ENCODE data around the gene NDUFA6.

Gene NDUFA6

DNA sequence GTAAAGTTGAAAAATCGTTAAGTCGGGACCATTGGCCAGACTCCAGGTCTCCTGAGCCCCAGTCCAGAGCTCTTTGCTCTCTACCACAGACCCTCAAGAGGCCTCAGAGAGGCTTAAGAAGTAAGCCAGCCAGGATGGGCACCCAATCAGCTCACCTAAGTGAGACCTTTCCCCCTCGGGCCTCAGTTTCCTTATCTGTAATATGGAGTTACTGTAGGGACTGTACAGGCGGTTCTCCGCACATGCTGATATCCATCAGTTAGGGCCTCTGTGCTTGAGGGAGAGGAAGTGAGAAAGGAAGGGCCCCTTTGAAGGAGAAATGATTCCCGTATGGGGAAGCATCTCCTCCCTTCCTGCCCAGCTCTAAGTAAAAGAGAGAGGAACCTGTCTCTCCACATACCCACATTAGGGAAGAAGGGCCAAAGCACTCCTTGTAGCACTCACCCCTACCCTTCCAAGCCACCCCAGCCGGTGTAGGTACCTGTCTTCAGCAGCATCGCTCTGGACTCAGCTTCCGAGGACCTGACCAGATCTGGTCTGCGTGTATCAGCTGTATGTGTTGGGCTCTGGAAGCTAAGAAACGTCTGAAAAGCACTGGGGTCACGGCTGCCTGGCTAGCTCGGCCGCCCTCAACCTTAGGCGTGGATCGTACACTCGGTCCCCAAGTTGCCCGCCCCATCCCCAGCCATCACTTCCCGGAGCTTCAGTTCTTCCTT lies 20.6 kb downstream of the NDUFA6 start:
- Histone ChIP-seq H3K36me3 (ENCODE audit: insufficient read depth, low read length) (no peaks in the 10 kb centered on the region), H3K4me1 (ENCODE audit: insufficient read depth, low read length) (peaks cover 15% of the 10 kb centered on the region), H3K9me3 (ENCODE audit: control insufficient read depth, insufficient read depth, low read length) (no peaks in the 10 kb centered on the region), H3K9ac (ENCODE audit: low read depth, low read length) (peak overlapping the region; percentile 66; the same call in 1 of the 2 replicates)

DNA sequence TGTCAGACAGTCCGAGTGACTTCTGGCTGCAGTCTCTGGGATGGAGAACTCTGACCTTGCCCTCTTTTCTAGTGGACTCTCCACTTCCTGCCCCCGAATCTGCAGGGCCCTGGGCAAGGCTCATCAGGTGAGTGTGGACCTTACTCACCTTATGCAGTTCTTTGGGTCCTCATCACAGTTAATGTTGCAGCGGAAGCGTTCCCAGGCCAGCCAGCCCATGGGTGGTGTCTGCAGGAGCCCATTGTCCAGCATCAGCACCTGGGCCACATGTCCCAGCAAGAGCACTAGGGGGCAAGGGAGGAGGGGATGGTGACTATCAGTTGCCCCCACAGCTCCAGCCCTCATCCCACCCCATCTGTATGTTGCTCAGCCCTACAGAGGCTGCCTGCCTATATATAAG lies 22.3 kb downstream of the NDUFA6 start:
- Histone ChIP-seq H3K4me1 (ENCODE audit: insufficient read depth, low read length) (peaks cover 19% of the 10 kb centered on the region), H3K9me3 (ENCODE audit: control insufficient read depth, insufficient read depth, low read length) (no peaks in the 10 kb centered on the region), H3K9ac (ENCODE audit: low read depth, low read length) (no peak overlapping the region), H3K36me3 (ENCODE audit: insufficient read depth, low read length) (no peaks in the 10 kb centered on the region)

DNA sequence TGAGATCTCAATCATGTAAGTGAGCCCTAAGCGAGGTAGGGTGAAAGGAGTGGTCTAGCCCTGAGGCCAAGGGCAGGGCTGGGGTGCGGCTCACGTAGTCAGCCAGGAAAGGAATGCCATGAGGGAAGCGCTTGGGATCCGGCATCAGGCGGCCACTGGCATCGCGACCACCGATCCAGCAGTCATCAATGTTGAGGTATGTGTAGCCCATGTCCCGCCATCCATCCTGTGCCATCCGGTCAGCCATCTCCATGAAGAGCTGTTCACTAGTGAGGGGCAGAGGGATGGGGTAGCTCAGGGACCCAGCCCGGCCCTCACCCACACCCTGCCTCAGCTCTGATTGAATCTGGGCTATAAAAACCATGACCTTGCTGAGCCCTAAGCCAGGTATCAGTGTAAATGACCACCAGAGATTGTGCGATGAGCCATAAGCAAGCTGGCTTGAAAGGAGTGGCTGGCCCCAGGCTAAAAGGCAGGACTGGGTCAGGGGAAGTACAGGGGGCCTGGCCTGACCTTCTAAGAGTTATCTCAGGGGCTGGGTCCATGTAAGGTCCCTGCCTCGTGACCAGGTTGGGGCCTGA lies 22.8 kb downstream of the NDUFA6 start:
- H3K9ac ChIP-seq (ENCODE audit: low read depth, low read length): no peak overlapping the region
- H3K36me3 ChIP-seq (ENCODE audit: insufficient read depth, low read length): no peaks in the 10 kb centered on the region
- H3K4me1 ChIP-seq (ENCODE audit: insufficient read depth, low read length): peaks cover 19% of the 10 kb centered on the region
- no peaks in the 10 kb centered on the region for H3K9me3 ChIP-seq (ENCODE audit: control insufficient read depth, insufficient read depth, low read length)

DNA sequence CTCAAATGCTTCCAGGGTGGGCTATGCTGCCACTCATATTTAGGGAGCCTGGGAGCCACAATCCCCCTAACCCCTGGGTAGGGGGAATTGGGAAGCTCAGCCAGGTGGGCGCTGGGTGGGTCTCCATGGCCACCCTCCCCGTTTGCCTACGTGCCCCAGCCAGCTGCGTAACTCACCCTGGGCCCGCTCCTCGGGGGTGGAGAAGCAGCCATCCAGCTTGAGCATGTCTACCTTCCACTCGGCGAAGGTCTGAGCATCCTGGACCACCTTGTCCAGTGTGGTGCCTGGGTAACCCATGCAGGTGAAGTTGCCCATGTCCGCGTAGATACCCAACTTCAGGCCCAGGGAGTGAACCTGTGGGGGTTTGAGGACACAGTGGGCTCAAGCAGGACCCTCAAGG lies 23.6 kb downstream of the NDUFA6 start:
- Histone ChIP-seq H3K9ac (ENCODE audit: low read depth, low read length) (no peak overlapping the region), H3K36me3 (ENCODE audit: insufficient read depth, low read length) (peaks cover 1% of the 10 kb centered on the region; the same call in 1 of the 2 replicates), H3K4me1 (ENCODE audit: insufficient read depth, low read length) (peaks cover 19% of the 10 kb centered on the region), H3K9me3 (ENCODE audit: control insufficient read depth, insufficient read depth, low read length) (no peaks in the 10 kb centered on the region)

DNA sequence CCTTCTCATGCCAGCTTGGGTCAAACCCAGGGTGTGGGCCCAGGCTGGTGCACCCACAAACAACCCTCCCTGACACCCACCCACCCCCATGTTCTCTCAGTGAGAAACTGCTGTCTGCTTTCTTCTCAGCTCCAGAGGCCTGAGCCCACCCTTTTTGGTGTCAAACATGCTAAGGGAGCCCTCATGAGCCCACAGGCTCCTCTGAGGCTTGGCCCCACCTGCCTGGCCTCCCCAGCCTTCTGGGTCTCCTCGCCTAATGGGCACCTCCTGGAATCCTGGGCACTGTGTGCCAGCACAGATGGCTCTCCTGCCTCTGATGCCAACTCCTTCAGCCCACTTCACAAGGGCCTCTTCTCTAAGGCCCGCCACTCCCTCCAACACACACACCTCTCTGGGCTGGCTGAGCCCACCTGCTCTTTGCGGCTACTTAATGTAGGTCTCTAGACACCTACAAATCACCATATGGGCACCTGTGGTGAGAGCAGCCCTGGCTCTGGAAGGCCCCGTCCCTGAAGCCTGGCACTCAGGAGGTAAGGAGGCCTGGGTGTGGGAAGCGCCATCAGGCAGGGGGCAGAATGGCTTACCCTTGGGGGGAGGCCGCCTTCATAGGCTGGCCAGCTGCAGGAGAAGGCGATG lies 24.3 kb downstream of the NDUFA6 start:
- peaks cover 2% of the 10 kb centered on the region; the same call in 1 of the 2 replicates for H3K36me3 ChIP-seq (ENCODE audit: insufficient read depth, low read length)
- peaks cover 19% of the 10 kb centered on the region for H3K4me1 ChIP-seq (ENCODE audit: insufficient read depth, low read length)
- no peaks in the 10 kb centered on the region for H3K9me3 ChIP-seq (ENCODE audit: control insufficient read depth, insufficient read depth, low read length)
- no peak overlapping the region for H3K9ac ChIP-seq (ENCODE audit: low read depth, low read length)

DNA sequence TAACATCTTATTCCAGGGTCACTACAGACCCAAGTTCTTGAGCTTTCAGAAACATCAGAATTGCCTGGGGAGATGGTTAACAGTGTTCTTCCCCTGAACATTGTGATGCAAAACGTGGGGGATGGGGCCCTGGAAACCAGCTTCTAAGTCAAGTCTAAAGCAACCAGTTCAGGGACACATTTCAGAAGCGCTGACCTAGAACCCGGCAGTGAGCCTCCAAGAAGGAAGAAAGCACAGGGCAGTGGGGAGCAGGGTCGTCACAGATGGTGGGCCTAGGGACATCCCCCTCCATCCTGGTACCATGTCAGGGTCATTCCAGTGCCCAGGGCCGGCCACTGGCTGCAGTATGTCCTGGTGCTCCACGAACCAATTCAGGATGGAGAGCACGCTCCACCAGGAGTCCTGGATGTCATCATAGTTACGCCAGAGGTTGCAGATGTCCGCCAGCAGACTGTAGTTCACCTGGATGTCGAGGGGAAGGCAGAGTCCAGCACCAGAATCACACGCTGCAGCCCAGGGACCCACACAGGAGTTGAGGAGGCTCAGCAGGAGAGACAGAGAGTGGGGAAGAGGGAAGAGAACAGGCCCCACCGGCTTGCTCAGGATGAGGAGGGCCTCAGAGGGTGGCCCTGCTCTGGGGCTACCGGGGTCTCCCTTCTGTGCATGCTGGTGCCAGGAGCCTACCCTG lies 25.0 kb downstream of the NDUFA6 start:
- Histone ChIP-seq H3K9ac (ENCODE audit: low read depth, low read length) (no peak overlapping the region; the same call in 1 of the 2 replicates), H3K9me3 (ENCODE audit: control insufficient read depth, insufficient read depth, low read length) (no peaks in the 10 kb centered on the region), H3K4me1 (ENCODE audit: insufficient read depth, low read length) (peaks cover 19% of the 10 kb centered on the region), H3K36me3 (ENCODE audit: insufficient read depth, low read length) (peaks cover 2% of the 10 kb centered on the region; the same call in 1 of the 2 replicates)

DNA sequence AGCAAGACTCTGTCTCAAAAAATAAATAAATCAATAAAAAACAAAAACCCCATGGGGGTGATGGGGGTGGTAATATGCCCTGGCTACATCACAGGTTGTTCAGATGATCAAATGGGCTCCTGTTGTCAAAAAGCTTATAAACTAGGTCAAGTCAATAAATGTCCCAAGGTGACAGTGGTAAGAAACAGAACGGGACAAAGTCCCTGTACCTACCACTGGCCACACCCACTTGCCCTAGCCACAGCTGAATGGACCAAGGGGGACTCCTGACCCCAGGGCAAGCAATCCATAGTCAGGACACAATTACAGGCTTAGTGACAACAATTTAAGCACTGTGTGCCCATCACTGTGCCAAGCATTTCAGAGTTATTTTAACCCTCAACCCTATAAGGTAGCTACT lies 25.9 kb downstream of the NDUFA6 start:
- H3K9me3 ChIP-seq (ENCODE audit: control insufficient read depth, insufficient read depth, low read length): peaks cover 3% of the 10 kb centered on the region; the same call in 1 of the 2 replicates
- peaks cover 19% of the 10 kb centered on the region for H3K4me1 ChIP-seq (ENCODE audit: insufficient read depth, low read length)
- H3K9ac ChIP-seq (ENCODE audit: low read depth, low read length): no peak overlapping the region
- H3K36me3 ChIP-seq (ENCODE audit: insufficient read depth, low read length): peaks cover 2% of the 10 kb centered on the region; the same call in 1 of the 2 replicates

DNA sequence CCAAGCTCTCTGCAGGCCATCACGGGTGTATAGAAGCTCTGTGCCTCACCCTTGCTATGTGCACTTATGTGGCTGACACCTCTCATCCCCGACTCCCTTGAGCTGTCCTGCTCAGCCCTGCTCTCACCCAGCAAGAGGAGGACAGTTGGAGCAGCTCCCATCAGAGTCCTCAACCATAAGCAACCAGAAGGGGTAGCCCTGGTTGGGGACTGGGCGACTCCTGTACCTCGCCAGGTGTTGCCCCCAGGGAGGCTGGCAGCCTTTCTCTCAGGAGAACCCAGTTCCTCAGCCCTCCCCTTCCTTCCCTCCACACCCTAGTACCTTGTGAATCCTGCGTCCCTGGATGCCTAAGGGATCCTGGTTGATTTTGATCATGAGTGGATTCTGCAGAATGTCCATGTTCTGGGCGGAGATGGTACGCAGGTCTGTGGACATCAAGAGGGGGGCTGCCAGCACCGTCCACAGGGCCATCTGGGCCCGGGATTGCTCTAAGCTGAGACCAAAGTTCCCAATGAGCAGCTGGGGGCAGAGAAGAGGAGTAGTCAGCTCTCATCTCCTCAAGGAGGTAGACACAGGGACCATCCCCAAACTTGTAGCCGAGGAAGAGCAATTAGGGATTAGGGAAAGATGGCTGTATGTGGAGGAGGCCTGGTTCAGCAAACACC lies 27.9 kb downstream of the NDUFA6 start:
- Histone ChIP-seq H3K36me3 (ENCODE audit: insufficient read depth, low read length) (peaks cover 2% of the 10 kb centered on the region; the same call in 1 of the 2 replicates), H3K4me1 (ENCODE audit: insufficient read depth, low read length) (peaks cover 19% of the 10 kb centered on the region), H3K9ac (ENCODE audit: low read depth, low read length) (no peak overlapping the region), H3K9me3 (ENCODE audit: control insufficient read depth, insufficient read depth, low read length) (peaks cover 12% of the 10 kb centered on the region; the same call in 1 of the 2 replicates)

DNA sequence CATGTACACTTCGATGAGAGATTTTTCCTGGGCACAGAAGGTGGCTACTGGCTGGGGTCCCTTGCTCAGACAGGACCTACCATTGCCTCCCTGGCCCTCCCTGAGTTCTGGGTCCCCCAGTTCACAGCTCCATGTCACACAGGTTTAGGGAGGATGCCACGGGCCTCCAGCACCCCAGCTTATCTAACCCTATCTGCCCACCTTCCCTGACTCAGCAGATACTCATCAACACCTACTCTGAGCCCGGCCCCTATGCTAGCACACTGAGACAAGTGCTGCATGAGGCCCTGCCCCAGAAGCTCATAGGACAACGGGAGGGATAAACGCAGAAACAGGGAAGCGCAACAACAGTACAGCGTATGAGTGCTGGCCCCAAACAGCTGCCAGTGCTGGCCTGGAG lies 29.5 kb downstream of the NDUFA6 start:
- Histone ChIP-seq H3K4me1 (ENCODE audit: insufficient read depth, low read length) (peaks cover 14% of the 10 kb centered on the region), H3K36me3 (ENCODE audit: insufficient read depth, low read length) (peaks cover 2% of the 10 kb centered on the region; the same call in 1 of the 2 replicates), H3K9ac (ENCODE audit: low read depth, low read length) (no peak overlapping the region)

DNA sequence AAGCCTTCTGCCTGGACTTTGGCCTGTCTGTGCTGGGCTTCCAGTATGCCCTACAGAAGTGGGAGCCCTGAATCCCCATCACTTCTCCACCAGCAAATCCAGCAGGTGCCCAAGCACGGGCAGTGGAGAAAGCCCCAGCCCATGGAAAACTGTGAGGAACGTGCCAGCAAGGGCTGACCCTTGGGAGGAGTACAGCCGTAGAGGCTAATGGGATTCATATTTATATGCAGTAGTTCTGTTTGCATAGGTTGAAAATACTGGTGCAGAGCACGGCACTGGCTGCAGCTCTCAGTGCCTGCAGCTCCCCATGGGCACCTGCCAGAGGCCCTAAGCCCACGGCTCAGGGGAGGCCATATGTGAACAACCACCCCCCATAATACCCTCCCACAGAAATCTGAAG lies 30.1 kb downstream of the NDUFA6 start:
- peaks cover 2% of the 10 kb centered on the region; the same call in 1 of the 2 replicates for H3K36me3 ChIP-seq (ENCODE audit: insufficient read depth, low read length)
- peaks cover 21% of the 10 kb centered on the region for H3K9me3 ChIP-seq (ENCODE audit: control insufficient read depth, insufficient read depth, low read length)
- H3K4me1 ChIP-seq (ENCODE audit: insufficient read depth, low read length): peaks cover 9% of the 10 kb centered on the region
- H3K9ac ChIP-seq (ENCODE audit: low read depth, low read length): no peak overlapping the region

More for the DNA sequence above, 29.5 kb downstream of the NDUFA6 start:
- H3K9me3 ChIP-seq (ENCODE audit: control insufficient read depth, insufficient read depth, low read length): peaks cover 21% of the 10 kb centered on the region

DNA sequence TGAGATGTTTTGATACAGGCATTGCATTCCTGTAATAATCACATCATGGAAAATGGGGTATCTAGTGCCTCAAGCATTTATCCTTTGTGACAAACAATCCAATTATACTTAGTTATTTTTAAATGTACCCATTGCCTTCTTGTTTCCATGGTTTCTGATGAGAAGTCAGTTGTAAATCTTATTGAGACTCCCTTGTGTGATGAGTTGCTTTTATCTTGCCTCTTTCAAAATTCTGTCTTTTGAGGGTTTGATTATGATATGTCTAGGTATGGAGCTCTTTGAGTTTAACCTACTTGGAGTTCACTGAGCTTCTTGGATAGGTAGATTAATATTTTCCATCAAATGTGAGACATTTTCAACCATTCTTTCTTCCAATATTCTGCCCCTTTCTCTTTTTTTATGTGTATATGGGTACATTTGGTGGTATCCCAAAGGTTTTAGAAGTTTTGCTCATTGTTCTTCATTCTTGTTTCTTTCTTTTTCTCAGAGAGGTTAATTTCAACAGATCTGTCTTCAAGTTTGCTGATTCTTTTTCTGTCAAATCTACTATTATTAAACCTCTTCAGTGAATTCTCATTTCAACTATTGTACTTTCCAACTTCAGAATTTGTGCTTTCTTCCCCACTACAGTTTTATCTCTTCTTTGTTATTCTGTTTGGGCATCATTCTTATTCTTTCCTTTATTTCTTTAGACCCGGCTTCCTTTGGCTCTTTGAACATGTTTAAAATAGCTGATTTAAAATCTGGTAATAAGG lies 33.6 kb downstream of the NDUFA6 start:
- peaks cover 1% of the 10 kb centered on the region; the same call in 1 of the 2 replicates for H3K36me3 ChIP-seq (ENCODE audit: insufficient read depth, low read length)
- no peaks in the 10 kb centered on the region for H3K4me1 ChIP-seq (ENCODE audit: insufficient read depth, low read length)
- H3K9me3 ChIP-seq (ENCODE audit: control insufficient read depth, insufficient read depth, low read length): peaks cover 21% of the 10 kb centered on the region
- no peak overlapping the region for H3K9ac ChIP-seq (ENCODE audit: low read depth, low read length)

DNA sequence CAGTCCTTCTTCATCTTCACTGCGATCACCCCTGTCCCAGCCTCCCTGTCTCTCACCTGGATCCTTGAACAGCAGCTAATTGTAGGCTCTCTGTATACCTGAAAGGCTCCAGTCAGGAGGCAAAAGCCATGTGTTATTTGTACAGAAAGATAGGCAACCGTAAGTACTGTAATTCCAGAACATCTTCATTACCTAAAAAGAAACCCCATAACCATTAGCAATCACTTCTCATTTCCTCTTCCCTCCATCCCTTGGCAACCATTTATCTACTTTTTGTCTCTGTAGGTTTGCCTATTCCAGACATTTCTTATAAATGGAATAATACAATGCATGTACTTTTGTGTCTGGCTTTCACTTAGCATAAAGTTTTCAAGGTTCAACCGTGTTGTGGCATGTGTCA lies 37.8 kb downstream of the NDUFA6 start:
- H3K9ac ChIP-seq (ENCODE audit: low read depth, low read length): no peak overlapping the region

DNA sequence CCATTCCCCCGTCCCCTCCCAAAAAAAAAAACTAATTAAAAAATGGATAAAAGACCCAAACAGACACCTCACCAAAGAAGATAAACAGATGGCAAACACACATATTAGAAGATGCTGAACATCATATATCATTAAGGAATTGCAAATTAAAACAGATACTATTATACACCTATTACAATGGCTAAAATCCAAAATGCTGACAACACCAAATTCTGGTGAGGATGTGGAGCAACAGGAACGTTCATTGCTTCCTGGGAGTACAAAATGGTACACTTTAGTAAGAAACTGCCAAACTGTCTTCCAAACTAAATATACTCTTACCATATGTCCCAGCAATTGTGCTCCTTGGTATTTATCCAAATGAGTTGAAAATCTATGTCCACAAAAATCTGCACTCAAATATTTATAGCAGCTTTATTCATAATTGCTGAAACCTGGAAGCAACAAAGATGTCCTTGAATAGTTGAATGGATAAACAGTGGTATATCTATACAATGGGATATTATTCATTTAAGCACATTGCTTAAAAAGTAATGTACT lies 39.9 kb downstream of the NDUFA6 start:
- Histone ChIP-seq H3K9me3 (ENCODE audit: control insufficient read depth, insufficient read depth, low read length) (no peaks in the 10 kb centered on the region), H3K4me1 (ENCODE audit: insufficient read depth, low read length) (no peaks in the 10 kb centered on the region), H3K36me3 (ENCODE audit: insufficient read depth, low read length) (no peaks in the 10 kb centered on the region), H3K9ac (ENCODE audit: low read depth, low read length) (no peak overlapping the region)

More for the DNA sequence above, 37.8 kb downstream of the NDUFA6 start:
- peaks cover 10% of the 10 kb centered on the region for H3K9me3 ChIP-seq (ENCODE audit: control insufficient read depth, insufficient read depth, low read length)
- H3K36me3 ChIP-seq (ENCODE audit: insufficient read depth, low read length): no peaks in the 10 kb centered on the region
- H3K4me1 ChIP-seq (ENCODE audit: insufficient read depth, low read length): no peaks in the 10 kb centered on the region
